ENCODE results near the gene CYSRT1. TPM values are rescaled to one million over a fixed set of nuclear protein-coding genes. Genes with fewer than 3 reads are reported as not detected.

The CYSRT1 gene, protein sequence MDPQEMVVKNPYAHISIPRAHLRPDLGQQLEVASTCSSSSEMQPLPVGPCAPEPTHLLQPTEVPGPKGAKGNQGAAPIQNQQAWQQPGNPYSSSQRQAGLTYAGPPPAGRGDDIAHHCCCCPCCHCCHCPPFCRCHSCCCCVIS
- total RNA-seq, result under 1 TPM; 0.32 to 0.40 TPM

DNA sequence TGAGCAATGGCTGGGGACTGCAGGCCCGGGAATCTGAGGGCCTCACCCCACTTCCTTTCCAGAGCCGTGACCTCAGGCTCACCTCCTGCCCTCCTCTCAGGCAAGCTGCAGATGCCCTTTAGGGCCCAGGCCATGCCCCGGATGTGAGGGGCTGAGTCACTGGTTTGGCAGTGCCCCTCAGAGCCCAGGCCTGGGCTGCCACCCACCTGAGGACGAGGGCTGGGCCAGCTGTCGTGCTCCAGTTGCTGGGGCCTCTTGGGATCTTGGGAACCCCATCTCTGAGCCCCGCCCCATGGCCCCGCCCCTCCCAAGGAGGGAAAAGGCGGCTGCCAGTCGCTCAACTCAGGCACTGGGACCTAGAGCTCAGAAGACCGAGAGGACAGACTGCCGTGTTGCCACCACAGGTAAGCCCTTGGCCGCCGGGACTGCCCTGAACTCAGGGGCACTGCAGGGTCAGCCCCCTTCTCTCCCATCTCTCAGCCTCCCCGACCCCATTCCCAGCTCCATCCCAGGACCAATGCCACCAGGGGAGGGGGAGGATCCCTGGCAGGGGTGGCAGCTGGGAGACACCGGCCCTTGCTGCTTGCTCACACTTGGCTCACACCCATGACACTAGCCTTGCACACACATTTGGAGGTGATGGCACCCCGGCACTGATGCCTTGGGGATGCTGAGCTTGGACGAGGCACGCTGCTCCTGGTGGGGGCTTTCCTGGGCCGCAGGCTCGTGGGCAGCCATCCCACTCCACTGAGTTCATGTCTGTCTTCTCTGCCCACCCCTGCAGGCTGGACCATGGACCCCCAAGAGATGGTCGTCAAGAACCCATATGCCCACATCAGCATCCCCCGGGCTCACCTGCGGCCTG, at the start of gene CYSRT1:
Gene CYSRT1 (plus strand): TSS at position 345 of the 865 bp plus-strand sequence. CDS start 448 bp downstream, at position 793.
- H3K4me1 Mint-ChIP-seq, result peaks cover 5% of the 10 kb centered on the region
- H3K9me3 Mint-ChIP-seq, result no peaks in the 10 kb centered on the region
- ATAC-seq (replicated peaks), result no peak
- H3K27ac Mint-ChIP-seq, result no peak within 1 kb of the TSS
- H3K36me3 Mint-ChIP-seq (ENCODE audit: low read depth), result no peaks in the 10 kb centered on the region
- peaks cover 3% of the 10 kb centered on the region for H3K27me3 Mint-ChIP-seq
- peak within 1 kb of the TSS; percentile 71 for H3K4me3 Mint-ChIP-seq

DNA sequence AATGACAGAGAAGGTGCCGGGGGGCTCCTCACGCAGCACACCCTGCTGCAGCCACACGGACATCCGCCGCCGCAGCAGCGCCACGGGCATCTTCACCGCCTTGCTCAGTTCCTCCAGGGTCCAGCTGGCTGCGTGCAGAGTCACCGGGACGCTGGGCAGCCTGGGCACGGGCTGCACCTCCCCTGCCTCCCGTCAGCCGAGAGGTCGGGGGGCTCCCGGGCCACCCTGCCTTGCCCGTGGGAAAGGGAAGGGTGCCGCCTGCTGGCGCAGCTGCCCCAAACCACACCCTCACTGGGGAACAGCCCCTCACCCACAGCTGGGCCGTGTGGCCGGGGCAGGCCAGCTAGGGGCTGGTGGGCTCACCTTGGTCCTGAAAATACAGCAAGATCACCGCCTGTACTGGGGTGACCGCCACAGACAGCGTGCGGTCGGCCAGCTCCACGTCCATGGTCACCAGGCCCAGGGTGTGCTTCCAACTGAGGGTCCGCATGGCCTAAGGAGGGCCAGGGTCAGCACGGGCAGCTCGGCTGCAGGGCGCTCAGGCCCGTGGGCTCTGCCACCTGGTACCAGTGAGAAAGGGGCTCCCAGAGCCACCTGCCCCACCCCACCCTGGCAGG, 49.5 kb upstream of the CYSRT1 start:
- H3K36me3 Mint-ChIP-seq (ENCODE audit: low read depth), result no peaks in the 10 kb centered on the region
- no peaks in the 10 kb centered on the region for H3K9me3 Mint-ChIP-seq
- H3K4me1 Mint-ChIP-seq, result no peaks in the 10 kb centered on the region
- H3K27ac Mint-ChIP-seq, result no peak overlapping the region
- no peak overlapping the region for H3K4me3 Mint-ChIP-seq
- ATAC-seq (replicated peaks), result no peak
- H3K27me3 Mint-ChIP-seq, result peaks cover 2% of the 10 kb centered on the region

DNA sequence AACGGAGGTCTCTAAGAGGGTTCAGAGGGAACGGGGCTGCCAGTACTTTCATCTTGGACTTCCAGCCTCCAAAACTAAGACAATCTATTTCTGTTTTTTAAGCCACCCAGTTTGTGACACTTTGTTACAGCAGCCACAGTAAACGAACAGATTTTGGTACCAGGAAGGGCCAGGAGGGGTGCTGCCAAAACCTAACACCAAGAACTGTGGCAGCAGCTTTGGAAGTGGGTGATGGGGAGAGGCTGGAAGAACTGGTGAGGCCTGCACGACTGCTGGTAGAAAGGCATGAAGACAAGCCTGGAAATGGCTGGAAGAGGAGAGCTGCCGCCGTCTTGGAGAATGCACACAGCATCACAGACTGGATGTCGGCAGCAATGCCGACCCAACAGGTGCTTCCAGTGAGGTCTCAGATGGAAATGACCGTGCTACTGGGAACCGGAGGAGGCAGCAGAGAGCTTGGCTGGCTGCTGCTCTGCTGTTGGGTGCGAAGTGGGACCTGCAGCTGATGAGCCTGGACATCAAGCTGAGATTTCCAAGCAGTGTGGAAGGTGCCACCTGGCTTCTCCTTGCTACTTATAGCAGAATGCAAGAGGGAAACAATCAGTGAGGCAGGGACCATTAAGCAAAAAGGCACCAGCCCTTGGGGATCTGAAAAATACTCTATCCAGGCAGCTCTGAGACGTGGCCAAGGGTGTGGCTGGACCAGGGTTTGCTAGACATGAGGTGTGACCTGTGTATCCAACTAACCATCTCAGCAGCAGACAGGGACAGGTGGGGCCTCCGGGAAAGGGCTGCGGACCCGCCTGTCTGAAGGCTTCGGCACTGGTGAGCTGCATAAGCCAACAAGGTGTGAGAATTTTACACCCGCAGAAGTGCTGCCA, 48.4 kb upstream of the CYSRT1 start:
- Mint-ChIP-seq H3K9me3 (no peaks in the 10 kb centered on the region), H3K27ac (no peak overlapping the region), H3K36me3 (ENCODE audit: low read depth) (peaks cover 3% of the 10 kb centered on the region), H3K27me3 (no peaks in the 10 kb centered on the region), H3K4me1 (no peaks in the 10 kb centered on the region), H3K4me3 (no peak overlapping the region)
- ATAC-seq (replicated peaks), result peak; percentile 47

DNA sequence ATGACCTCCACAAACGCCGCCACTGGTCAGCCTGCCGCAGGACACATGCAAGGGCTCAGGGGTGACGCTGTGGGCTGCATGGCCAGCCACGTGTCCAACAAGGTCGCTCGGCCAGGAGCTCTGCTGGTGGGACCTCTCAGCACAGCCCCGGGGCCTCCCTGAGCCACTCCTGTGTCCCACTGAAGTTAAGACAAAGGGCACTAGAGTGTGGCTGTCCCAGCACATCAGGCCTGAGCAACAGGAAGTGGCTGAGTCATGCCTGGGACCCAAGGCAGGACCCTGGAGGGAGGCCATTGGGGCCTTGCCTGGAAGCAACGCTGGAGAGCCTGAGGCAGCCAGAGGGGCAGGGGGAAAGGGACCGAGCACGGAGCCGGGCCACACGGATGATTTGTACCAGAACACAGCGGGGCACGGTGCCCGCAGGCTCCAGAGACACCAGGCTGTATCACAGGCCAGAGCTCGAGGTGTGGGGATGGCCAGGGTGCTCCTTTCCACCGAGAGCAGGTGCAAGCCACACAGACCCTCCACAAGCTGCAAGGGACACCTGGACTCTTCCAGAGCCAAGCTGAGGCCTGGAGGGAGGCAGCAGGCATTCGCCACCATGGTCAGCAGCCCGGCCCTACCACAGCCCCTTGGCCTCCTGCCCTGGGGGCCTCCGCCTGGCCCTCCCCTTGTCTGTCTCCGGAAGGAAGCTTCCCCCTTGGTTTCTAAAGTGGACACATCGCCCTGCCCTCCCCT, 46.6 kb upstream of the CYSRT1 start:
- no peak overlapping the region for H3K4me3 Mint-ChIP-seq
- H3K27ac Mint-ChIP-seq, result no peak overlapping the region
- no peaks in the 10 kb centered on the region for H3K27me3 Mint-ChIP-seq
- ATAC-seq (replicated peaks), result no peak
- peaks cover 19% of the 10 kb centered on the region for H3K36me3 Mint-ChIP-seq (ENCODE audit: low read depth)
- H3K9me3 Mint-ChIP-seq, result no peaks in the 10 kb centered on the region
- H3K4me1 Mint-ChIP-seq, result no peaks in the 10 kb centered on the region

DNA sequence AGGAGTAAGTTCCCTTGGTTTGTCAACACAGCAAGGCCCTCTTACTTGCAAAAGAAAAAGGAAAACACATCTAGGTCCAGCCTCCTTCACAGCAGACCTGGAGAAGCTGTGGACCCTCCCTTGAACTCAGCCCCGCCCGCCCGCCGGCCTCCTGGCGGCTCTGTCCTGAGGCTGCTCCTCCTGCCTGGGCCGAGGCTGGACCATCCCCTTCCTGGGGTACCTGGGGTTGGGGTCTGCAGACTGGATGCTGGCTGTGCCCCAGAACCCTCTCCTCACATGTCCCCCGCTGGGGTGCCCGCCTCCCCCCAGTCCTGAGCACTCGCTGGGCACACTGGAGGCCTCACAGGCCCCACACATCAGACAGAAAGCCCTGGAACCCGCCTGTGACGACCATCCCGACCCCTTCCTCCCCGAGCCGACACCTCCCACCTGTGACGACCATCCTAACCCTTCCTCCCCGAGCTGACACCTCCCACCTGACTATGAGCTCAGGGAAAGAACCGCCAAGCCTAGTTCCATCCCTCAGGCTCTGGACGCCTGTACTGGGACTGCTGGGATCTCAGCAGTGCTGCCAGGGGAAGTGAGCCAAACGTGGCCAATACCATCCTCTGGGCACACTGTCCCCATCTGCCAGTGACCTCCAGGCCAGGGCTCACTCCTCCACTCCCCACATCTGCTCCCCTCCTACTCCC, 45.9 kb upstream of the CYSRT1 start:
- Mint-ChIP-seq H3K4me3 (no peak overlapping the region), H3K27me3 (no peaks in the 10 kb centered on the region), H3K9me3 (no peaks in the 10 kb centered on the region), H3K27ac (no peak overlapping the region), H3K36me3 (ENCODE audit: low read depth) (peaks cover 26% of the 10 kb centered on the region), H3K4me1 (no peaks in the 10 kb centered on the region)
- no peak for ATAC-seq (replicated peaks)

DNA sequence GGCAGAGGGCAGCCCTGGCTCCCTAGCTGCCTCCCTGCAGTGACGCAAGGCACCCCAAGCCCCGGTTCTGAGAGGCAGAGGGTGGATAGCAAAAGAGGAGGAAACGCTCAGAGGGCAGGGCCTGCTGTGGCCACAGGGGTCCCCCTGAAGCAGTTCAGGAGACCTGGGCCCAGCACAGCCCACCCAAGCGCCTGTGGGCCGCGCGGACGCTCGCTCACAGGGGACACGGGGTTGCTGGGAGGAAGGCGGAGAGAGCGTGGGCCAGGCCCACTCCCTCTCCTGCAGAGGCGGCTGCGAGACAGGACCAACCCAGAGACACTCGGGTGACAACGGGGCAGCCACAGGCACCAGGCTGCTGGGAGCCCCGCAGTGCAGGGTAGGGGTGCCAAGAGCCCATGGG, 45.2 kb upstream of the CYSRT1 start:
- Mint-ChIP-seq H3K9me3 (no peaks in the 10 kb centered on the region), H3K4me1 (no peaks in the 10 kb centered on the region), H3K27ac (no peak overlapping the region), H3K36me3 (ENCODE audit: low read depth) (peaks cover 31% of the 10 kb centered on the region), H3K4me3 (no peak overlapping the region), H3K27me3 (no peaks in the 10 kb centered on the region)
- ATAC-seq (replicated peaks), result no peak

DNA sequence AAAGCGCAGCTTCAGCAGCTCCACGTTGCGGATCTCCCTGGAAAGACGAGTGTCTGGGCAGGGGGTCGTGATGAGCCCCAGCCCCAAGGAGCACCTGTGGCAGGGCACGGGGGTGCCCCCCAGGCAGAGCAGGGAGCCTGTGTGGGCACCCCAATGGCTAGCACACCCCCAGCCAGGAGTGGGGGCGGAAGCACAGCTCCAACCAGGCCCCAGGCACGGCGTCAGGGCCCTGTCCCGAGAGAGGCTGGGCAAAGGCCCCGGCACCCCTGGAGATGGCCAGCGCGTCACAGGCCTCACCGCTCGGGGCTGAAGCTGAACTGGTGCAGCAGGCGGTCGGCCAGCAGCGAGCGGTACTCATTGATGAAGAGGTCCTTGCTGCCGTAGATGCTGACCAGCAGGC, 44.5 kb upstream of the CYSRT1 start:
- H3K4me3 Mint-ChIP-seq, result no peak overlapping the region
- no peak overlapping the region for H3K27ac Mint-ChIP-seq
- H3K27me3 Mint-ChIP-seq, result no peaks in the 10 kb centered on the region
- ATAC-seq (replicated peaks), result no peak
- no peaks in the 10 kb centered on the region for H3K4me1 Mint-ChIP-seq
- H3K9me3 Mint-ChIP-seq, result no peaks in the 10 kb centered on the region
- H3K36me3 Mint-ChIP-seq (ENCODE audit: low read depth), result peaks cover 31% of the 10 kb centered on the region

DNA sequence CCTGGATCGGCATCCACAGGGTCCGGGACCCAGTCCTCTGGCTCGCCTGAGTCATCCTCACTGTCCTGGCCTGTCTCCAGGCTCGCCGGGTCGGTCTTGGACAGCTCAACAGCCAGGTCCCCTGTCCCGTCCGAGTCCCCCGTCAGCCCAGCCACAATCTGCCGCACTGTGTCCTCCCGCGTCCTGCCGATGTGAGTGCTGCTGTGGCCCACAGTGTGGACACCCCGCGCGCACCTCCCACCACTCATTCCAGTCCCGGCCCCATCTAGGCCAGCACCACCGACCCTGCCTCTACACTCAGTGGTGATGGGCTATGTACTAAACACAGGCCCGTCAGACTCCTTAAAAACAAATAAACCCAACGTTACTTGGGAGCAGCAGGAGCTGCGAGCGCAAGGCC, 43.3 kb upstream of the CYSRT1 start:
- ATAC-seq (replicated peaks), result no peak
- no peaks in the 10 kb centered on the region for H3K9me3 Mint-ChIP-seq
- H3K27me3 Mint-ChIP-seq, result no peaks in the 10 kb centered on the region
- H3K27ac Mint-ChIP-seq, result no peak overlapping the region
- H3K4me3 Mint-ChIP-seq, result no peak overlapping the region
- H3K36me3 Mint-ChIP-seq (ENCODE audit: low read depth), result peaks cover 31% of the 10 kb centered on the region
- H3K4me1 Mint-ChIP-seq, result no peaks in the 10 kb centered on the region

DNA sequence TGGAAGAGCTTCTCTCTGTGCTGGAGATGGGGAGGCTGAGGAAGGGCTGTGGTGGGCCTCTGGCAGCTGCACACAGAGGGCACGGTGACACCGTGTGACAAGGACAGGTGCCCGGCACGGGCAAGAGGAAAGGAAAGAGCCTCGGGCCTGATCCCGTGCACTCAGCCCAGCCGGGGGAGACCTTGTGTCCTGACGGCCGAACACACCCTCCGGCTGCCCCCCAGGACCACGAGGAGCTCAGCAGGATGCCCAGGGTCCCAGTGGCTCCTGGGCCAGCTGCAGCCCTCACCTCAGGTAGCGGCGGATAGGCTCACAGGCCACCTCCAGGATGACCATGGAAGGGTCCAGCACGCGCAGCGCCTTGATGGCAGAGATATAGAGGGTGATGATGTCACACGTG, 42.1 kb upstream of the CYSRT1 start:
- H3K4me3 Mint-ChIP-seq, result no peak overlapping the region
- peaks cover 31% of the 10 kb centered on the region for H3K36me3 Mint-ChIP-seq (ENCODE audit: low read depth)
- H3K9me3 Mint-ChIP-seq, result no peaks in the 10 kb centered on the region
- ATAC-seq (replicated peaks), result no peak
- no peaks in the 10 kb centered on the region for H3K27me3 Mint-ChIP-seq
- H3K4me1 Mint-ChIP-seq, result peaks cover 4% of the 10 kb centered on the region
- H3K27ac Mint-ChIP-seq, result no peak overlapping the region

DNA sequence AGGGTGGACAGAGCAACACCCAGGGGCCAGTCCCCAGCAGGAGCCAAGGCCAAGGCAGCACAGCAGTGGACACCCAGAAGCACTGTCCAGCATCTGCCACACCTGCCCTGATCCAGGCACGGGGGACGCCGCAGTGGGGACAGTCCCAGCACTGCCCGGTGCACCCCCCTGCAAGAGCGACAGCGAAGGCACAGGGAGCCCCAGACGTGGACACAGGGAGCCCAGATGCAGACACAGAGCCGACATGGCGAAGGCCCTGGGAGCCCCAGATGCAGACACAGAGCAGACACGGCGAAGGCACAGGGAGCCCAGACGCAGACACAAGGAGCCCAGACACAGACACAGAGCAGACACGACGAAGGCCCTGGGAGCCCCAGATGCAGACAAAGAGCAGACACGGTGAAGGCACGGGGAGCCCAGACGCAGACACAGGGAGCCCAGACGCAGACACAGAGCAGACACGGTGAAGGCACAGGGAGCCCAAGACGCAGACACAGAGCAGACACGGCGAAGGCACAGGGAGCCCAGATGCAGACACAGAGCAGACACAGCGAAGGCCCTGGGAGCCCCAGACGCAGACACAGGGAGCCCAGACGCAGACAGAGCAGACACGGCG, 40.9 kb upstream of the CYSRT1 start:
- H3K9me3 Mint-ChIP-seq, result no peaks in the 10 kb centered on the region
- H3K27me3 Mint-ChIP-seq, result no peaks in the 10 kb centered on the region
- ATAC-seq (replicated peaks), result no peak
- H3K4me1 Mint-ChIP-seq, result peaks cover 4% of the 10 kb centered on the region
- H3K27ac Mint-ChIP-seq, result no peak overlapping the region
- H3K36me3 Mint-ChIP-seq (ENCODE audit: low read depth), result peaks cover 31% of the 10 kb centered on the region
- no peak overlapping the region for H3K4me3 Mint-ChIP-seq

DNA sequence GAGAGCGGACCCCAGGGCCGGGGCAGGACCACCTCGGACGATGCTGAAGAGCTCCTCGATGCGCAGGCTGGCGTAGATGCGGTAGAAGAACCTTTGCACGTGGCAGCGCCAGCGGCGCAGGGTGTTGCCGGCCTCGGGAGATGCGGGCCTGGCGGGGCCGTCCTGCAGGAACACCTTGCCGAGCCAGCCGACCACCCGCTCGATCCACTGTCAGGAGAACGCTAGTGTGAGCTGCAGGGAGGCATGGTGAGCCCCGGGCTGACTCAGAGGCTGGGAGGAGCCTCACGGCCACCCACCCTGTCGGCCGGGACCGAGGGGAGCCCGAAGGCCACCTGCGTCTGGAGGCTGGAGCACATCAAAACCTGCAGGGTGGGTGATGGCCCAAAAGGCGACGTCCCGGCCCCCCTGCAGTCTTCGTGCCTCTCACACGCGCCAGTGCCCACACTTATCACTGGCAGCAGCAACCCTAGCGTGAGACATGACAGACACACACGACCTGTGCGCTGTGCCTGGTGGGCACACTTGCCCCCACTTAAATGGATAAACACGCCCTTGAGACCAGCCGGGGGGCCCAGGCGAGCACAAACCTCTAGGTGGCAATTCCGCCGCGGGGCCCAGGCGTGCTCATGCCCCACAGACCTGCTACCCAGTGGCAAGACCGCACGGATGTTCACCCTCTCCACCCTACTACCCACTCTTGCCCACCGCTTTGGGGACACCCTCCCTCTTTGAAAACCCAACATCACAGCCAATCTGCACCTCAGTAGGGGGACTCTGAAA, 39.9 kb upstream of the CYSRT1 start:
- no peak overlapping the region for H3K27ac Mint-ChIP-seq
- no peak for ATAC-seq (replicated peaks)
- H3K4me3 Mint-ChIP-seq, result no peak overlapping the region
- peaks cover 31% of the 10 kb centered on the region for H3K36me3 Mint-ChIP-seq (ENCODE audit: low read depth)
- H3K27me3 Mint-ChIP-seq, result no peaks in the 10 kb centered on the region
- H3K9me3 Mint-ChIP-seq, result no peaks in the 10 kb centered on the region
- H3K4me1 Mint-ChIP-seq, result peaks cover 4% of the 10 kb centered on the region

DNA sequence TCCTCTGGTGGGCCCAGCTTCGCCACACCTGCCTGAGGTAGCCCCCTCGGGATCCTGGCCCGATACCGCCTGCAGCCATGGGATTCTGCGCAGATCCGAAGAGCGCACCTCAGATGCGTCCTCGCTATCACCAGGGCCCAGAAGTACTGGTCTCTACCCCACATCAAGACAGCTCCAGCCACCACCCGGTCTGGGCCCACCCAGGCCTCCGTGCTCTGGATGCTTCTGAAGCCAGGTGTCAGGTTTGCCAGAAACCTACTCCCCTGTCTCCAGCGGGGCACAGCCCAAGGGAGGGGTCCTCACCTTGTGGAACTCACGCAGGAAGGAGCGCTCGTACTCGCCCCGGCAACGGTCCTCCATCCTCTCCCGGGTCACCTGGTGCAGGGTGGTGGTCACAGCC, 39.1 kb upstream of the CYSRT1 start:
- Mint-ChIP-seq H3K27ac (no peak overlapping the region), H3K27me3 (no peaks in the 10 kb centered on the region), H3K9me3 (no peaks in the 10 kb centered on the region), H3K36me3 (ENCODE audit: low read depth) (peaks cover 36% of the 10 kb centered on the region), H3K4me1 (peaks cover 4% of the 10 kb centered on the region), H3K4me3 (no peak overlapping the region)
- ATAC-seq (replicated peaks), result no peak
